ENCODE data around the gene CRNN.

- TF ChIP-seq, protein P1, sequence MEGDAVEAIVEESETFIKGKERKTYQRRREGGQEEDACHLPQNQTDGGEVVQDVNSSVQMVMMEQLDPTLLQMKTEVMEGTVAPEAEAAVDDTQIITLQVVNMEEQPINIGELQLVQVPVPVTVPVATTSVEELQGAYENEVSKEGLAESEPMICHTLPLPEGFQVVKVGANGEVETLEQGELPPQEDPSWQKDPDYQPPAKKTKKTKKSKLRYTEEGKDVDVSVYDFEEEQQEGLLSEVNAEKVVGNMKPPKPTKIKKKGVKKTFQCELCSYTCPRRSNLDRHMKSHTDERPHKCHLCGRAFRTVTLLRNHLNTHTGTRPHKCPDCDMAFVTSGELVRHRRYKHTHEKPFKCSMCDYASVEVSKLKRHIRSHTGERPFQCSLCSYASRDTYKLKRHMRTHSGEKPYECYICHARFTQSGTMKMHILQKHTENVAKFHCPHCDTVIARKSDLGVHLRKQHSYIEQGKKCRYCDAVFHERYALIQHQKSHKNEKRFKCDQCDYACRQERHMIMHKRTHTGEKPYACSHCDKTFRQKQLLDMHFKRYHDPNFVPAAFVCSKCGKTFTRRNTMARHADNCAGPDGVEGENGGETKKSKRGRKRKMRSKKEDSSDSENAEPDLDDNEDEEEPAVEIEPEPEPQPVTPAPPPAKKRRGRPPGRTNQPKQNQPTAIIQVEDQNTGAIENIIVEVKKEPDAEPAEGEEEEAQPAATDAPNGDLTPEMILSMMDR (IDR thresholded peaks at IDR 0.05), result no peak
- TF ChIP-seq, protein P2, sequence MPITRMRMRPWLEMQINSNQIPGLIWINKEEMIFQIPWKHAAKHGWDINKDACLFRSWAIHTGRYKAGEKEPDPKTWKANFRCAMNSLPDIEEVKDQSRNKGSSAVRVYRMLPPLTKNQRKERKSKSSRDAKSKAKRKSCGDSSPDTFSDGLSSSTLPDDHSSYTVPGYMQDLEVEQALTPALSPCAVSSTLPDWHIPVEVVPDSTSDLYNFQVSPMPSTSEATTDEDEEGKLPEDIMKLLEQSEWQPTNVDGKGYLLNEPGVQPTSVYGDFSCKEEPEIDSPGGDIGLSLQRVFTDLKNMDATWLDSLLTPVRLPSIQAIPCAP (CRISPR knock-in tag; IDR thresholded peaks at IDR 0.05), result no peak
- TF ChIP-seq ZNF263 (CRISPR knock-in tag; IDR thresholded peaks at IDR 0.05; ENCODE audit: low read depth) (no peak), ZBTB43 (CRISPR knock-in tag; IDR thresholded peaks at IDR 0.05) (no peak), E2F4 (CRISPR knock-in tag; IDR thresholded peaks at IDR 0.05; ENCODE audit: borderline replicate concordance, low read depth) (no peak)
Measured at GRCh38 chr1:152372672-152373071, 41.4 kb downstream of the CRNN start.
